Activated CD4-positive, alpha-beta T cell treated with anti-CD3 and anti-CD28 coated beads, Interleukin-2, amount 50 U/mL, for 16 hours (primary cell): ENCODE data around the gene JOSD1.

Experiments
- DNase-seq: peaks from one replicate; pipeline ENCODE4 v3.0.0-alpha.2; 2020

The JOSD1 gene

DNA sequence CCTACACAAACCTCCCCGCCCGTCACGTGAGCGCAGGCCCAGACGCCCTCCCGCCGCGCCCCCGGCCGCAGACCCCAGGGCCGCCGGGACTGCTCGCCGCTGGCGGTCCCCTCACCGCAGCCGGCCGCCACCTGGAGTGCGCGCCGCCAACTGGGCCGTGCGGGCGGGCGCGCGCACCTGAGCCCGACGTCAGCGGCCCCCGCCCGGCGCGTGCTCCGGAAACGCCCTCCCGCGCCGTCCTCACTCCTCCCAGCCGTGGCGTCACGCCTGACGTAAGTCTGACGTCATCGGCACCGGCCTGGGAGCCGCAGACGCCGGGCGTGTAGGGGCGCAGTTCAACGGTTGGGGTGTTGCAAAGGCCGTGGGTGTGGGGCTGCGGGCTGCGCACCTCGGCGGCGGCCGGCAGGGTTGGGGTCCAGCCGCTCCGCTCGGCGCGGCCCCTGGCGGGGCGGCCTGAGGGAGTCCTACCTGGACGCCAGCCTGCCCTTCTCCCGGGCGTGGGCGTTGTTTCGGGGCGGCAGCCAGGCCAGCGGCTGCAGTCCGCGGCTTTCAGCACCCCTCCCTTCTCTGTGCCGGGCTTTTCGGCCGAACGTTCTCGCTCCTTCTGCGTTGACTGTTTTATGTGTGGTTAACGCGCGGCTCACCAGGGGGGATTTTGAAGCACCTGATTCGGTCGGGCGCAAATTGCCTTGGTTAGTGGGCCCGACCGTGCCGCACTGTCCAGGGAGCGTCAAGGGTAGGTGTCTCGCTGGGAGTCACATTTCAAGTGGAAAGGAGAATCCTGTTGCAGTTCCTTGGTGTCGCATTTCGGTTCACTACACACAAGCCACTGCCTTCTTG lies at the start of gene JOSD1:
JOSD1 (minus strand) TSS at position 155 of the 840 bp plus-strand sequence. CDS start 956 bp downstream, outside the sequence.
- peak; percentile 96 for DNase-seq

- DNase-seq, result no peak
Measured at GRCh38 chr22:38750104-38750503, 49.4 kb upstream of the JOSD1 start.

DNA sequence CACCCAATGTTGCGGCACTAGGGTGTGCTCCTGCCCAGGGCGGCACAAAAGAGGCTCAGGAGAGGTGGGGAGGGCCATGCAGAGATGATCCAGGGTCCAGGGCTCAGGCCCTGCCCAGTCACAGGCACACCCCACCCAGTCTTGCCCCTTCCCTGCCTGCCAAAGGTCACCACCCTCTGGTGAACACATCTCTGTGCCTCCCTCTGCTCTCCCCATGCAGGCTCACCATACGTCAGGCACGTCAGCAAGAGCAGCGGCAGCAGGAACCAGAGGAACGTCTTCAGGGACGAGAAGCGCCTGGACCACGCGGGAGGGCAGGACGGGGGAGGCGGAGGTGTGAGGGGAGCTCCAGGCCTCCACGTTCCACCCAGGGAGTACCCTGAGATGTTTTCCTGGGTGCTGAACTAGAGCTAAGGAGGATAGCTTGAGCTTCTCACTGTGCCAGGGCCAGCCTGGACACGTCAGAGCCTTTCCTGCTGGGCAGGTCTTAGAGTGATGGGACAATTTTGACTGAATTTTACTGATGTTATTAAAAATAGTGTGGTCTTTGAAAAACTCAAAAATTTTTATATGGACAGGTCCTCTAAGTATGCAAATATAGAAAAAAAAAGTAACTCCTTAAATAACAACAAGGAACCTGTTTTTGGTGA lies 47.9 kb upstream of the JOSD1 start:
- DNase-seq, result no peak

GRCh38 chr22:38745676-38746460 lies 45.1 kb upstream of the JOSD1 start:
- no peak for DNase-seq

GRCh38 chr22:38744981-38745380 lies 44.2 kb upstream of the JOSD1 start:
- no peak for DNase-seq

DNA sequence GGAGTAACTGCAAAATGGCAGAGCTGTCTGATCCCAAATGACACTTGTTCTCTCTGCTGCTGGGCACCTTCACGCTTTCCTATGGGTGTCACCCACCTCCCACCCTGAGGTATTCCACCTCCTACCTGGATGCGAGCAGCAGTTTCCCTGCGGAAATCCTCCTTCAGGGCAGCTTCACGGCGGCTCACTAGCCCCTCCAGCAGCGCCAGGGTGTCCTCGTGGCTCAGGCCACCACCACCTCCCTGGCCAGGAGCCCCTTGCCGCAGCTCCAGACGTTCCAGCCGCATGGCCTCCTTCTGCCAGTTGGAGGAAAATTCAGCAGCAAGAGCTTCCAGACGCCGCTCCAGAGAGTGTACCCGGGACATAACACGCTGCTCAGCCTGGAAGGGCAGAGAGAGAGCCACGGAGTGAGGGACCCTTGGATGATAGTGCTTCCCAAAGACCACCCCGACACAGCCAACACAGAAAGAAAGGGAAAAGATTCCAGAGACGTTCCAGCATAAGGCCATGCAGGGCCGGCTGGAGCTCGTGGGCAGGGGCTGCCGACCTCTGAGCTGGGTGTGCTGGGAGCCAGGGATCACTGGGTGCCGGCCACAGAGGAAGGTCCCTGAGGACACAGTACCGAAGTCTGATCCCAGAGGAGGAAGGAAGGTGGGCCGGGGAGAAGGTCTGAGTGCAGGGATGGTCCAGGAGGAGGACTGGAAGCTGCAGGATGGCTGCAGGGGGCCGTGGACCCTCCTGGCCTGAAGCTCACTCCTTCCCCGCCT lies 41.6 kb upstream of the JOSD1 start:
- DNase-seq, result no peak

DNA sequence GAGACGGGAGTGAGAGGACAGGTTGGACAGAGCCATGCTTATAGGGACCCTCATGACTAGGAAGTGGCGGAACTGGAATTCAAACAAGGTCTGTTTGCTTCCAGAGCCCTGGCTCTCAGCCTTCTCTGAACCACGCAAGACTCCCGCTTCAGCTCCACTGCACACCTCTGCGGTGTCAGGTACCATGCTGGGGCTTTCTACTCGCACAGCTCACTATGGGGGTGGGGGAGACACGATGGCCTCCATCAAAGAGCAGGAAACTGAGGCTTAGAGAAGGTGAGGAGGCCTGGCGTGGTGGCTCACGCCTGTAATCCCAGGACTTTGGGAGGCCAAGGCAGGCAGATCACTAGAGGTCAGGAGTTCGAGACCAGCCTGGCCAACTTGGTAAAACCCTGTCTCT lies 40.8 kb upstream of the JOSD1 start:
- DNase-seq, result no peak

GRCh38 chr22:38741166-38741565 lies 40.4 kb upstream of the JOSD1 start:
- no peak for DNase-seq

- DNase-seq, result no peak
Measured at GRCh38 chr22:38740754-38741153, 40.0 kb upstream of the JOSD1 start.

- DNase-seq, result no peak
Measured at GRCh38 chr22:38740116-38740723, 39.5 kb upstream of the JOSD1 start.

GRCh38 chr22:38739300-38740055 lies 38.7 kb upstream of the JOSD1 start:
- DNase-seq, result no peak

GRCh38 chr22:38738475-38739070 lies 37.8 kb upstream of the JOSD1 start:
- DNase-seq, result no peak

GRCh38 chr22:38737302-38738060 lies 36.7 kb upstream of the JOSD1 start:
- DNase-seq, result no peak

DNA sequence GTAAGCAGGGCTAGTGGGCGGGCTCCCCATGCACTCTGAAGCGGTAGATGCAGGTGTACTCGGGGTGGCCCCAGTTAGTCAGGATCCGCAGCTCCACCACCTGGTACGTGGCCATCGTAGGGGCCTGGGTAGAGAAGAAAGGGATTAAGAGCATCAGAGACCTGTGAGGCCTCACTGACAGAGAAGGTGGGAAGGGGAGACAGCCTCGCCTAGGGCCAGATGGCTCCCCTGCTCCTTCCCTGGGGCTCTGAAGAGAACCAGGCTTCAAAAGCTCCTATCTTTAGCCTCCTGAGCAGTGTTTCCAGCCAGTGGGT lies 35.5 kb upstream of the JOSD1 start:
- DNase-seq, result no peak

GRCh38 chr22:38735465-38736256 lies 34.9 kb upstream of the JOSD1 start:
- no peak for DNase-seq

DNA sequence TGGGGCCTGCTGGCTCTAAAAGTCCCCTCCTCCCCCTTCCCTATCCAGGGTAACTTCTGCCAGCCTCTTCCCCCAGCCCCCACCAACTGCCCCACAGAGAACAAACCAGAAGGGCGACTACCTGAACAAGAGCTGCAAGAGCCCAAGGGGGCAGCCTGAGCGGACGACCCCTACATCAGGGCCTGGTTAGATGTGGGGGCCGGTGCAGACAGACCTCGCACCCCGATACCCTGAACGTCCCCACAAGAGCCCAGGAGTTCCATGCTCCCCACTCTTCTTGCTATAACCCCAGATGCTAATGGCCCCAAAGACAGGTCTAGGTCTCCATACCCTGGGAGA lies 34.4 kb upstream of the JOSD1 start:
- DNase-seq, result no peak

DNA sequence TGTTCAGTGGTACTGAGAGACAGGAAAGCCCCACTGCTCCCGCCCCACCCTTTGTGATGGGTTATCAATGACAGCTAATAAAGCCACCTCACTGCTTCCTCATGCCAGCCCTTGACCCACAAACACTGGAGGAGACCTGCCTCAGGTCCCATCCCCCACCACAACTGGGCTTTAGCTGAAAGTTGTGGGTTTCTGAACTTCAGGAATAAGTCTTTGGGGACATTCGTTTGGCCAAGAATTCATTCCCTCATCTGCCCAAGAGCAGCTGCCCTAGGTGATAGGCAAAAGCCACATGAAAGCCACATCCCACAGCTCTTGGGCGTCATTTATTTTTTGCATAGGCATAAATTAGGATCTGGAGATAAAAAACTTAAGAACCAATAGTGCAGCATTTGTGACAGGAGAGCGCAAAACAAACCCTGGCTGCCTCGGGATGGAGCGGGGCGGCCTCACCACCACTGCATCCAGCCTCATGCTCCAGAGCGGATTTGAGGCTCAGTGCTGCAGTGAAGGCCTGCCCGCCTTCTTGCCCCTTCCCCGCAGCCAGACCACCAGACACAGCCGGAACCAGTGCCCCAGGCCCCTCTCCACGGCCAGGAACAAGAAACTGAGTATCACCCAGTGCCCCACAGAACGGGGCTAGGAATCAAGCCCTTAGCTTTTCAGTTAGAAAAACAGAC lies 33.8 kb upstream of the JOSD1 start:
- no peak for DNase-seq

DNA sequence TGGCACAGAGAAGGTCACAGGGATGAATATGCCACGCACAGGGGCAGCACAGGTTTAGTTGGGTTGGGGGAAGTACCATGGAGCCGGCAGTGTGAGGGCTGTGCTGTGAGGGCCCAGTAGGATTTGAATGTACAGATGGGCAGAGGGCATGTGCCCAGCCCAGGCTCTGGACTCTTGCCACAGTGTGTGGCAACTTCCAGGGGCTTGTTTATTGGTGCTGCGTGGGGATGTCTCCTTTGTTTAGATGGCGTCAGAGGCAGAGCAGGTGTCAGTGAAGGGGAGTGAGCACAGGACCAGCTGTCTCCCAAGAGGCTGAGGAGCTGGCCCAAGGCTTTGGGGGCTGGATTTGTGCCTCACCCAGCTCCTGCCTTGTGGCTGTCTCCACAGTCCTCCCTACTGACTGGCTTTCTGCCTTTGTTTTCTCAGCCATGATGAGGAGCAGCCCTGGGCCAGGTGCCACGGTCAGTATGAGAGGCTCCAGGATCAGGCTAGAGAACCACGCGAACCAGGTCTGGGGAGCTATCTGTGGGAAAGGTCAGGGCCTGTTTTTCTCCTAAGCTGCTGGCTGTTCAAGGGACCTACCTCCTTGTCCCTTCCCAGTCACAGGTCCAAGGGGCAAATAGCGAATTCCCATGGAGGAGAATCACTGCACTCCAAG lies 33.1 kb upstream of the JOSD1 start:
- DNase-seq, result no peak

DNA sequence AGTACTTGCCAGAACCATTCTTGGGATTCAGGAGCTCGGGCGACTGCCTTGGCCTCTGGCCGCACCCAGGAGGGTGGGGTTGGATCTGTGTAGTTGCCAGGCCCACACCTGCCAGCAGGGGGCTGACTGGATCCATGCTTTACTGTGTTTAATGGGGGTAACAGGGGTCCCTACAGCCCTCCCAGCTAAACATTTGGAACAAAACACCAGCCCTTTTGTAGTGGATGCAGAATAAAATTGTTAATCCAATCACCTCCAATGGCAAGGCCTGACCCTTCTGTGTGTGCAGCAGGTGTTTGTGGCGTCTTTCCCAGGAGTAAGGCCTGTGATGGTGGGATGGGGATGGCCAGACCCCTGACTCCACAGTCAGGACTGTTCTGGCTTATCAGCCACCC lies 32.6 kb upstream of the JOSD1 start:
- DNase-seq, result peak; percentile 51
